Activated CD4-positive, alpha-beta T cell treated with anti-CD3 and anti-CD28 coated beads, Interleukin-2, amount 50 U/mL, for 24 hours (primary cell): ENCODE results near the gene ADH6.
"Not testable (repeated sequence)": the region's sequence is repeated elsewhere in the genome, so short reads cannot be mapped to it uniquely, and the experiment has no call there.

Source experiments
- DNase-seq, 2 donors: peaks; one replicate each; pipeline ENCODE4 v3.0.0-alpha.2; 2020; ENCODE audit warnings: low read depth in 1 of 2, low spot score in 1 of 2

Gene ADH6

DNA sequence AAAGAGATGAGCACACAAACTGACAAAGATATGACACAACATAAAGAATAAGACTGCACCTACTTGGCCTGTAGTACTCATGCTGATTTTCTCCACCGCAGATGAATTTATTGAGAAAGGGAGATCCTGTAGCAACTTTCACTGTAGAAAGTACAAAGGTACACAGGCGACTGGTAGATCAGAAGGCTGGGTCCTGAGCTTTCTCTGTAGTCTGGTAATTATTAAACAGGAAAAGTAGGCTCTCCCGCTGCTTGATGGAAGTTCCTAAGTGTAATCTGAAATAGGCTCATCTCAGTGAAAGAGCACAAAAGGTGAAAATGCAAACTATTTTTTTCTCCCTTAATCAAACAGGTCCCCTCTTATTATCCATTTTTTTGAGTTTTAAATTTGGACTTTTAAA is at the start of gene ADH6:
Gene ADH6 (minus strand): TSS at position 175 of the 400 bp plus-strand sequence. CDS start 94 bp downstream, at position 81.
- no peak for DNase-seq

DNA sequence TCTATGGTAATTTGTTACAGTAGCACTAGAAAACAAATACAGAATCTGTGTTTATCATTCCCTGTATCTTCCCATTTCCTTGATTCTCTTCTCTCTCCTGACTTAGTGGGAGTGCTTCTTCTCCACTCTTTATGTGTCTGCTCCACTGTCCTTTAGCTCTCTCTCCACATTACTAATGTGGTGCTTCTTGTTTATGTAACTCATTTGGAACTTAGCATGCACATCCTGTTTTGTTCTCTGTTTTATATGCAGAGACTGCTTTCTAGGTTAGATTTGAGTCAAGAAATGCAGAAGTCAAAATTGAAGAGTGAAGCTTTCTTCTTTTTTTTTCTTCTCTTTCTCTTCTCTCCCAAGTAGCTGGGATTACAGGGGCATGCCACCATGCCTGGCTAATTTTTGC is 45.9 kb upstream of the ADH6 start:
- no peak for DNase-seq

DNA sequence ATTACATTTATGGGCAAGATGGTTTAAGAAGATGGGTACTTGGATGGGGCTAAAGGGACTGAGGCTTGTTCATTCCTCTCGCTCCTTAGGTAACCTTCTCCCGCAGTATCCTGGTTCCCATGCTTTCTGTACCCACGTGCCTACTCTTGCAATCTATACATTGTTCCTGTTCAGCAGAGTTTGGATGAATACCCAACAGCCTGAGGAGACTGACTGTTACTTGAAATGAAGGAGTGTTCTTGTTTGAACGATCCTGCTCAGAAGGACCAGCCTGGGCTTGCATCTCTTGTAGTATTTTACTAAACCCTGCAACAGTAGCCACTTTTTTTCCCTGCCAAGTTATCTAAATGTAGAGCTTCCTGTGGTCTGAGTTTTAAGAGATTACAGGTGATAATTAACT is 33.7 kb upstream of the ADH6 start:
- no peak for DNase-seq

DNA sequence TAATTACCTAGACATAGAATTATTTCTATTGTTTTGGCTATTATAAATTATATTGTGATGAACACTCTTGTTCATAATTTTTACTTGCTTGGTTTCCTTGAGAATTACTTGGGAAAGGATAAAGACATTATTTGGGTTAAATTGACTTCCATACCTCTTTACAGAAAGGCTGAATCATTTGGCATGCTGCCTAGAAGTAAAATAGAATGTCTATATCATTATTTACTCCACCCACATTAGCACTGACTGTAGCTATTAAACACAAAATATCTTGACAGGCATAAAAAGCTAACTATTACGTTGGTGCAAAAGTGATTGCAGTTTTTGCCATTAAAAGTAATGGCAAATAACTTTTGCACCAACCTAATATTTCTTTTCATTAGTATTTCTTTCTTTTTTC is 29.7 kb upstream of the ADH6 start:
- no peak for DNase-seq

DNA sequence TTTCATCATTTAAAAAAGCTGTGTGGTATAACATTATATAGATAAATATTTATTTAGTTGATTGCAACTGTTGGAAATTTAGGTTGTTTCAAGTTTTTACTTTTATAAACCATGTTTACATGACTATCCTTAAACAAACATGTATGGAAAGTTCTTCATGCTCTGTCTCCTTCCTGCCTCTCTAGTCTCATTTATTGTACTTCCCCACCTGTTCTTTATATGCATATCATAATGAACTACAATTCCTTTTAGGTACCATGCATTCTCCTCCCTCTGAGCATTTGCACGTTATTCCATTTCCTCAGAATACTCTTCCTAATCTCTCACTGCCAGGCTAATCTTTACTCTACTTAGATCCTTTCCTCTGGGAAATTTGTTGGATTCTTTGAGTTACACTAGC is 16.9 kb upstream of the ADH6 start:
- no peak for DNase-seq

DNA sequence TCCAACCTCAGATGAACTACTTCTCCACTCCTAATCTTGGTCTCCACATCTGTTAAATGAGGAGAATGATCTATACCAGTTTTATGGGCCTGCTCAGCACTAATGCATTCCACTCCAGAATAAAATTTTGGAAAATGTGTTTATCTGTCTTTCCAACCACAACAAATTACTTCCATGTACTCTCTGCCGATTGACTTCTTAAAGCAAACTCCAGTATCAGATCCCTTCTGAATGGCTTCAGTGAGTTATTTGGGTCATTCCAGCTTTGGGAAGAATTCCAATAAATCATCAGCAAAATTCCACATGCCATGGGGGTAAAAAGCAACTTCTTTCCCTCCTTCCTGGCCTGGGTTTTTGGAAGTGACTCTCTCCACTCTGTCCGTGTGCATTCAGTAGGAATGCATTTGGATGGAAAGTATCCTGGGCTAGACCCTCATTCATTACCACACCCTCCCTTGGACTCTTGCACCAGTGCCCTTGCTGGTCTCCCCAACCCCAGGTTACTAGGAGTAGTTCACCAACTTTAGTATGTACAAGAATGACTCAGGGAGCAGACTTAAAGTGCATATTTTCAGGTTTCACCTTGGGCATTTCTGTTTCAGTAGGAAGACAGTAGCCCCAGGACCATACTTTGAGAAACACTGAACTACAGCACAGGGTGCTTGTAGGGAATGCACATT is 15.4 kb upstream of the ADH6 start:
- DNase-seq = no peak

DNA sequence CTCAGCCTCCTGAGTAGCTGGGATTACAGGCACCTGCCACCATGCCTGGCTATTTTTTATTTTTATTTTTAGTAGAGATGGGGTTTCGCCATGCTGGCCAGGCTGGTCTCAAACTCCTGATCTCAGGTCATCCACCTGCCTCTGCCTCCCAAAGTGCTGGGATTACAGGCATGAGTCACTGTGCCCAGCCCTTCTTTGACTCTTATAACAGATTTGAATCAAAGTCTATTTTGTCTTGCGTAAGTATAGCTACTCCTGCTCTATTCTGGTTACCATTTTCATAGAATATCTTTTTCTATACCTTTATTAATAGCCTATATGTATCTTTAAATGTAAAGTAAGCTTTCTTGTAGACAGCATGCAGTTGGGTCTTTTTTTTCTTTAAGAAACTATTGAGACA is 14.4 kb upstream of the ADH6 start:
- DNase-seq = not testable (repeated sequence)

DNA sequence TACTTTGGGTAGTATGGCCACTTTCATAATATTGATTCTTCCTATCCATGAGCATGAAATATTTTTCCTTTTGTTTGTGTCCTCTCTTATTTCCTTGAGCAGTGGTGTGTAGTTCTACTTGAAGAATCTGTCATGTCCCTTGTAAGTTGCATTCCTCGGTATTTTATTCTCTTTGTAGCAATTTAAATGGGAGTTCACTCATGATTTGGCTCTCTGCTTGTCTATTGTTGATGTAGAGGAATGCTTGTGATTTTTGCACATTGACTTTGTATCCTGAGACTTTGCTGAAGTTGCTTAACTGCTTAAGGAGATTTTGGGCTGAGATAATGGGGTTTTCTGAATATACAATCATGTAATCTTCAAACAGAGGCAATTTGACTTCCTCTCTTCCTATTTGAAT is 9.7 kb upstream of the ADH6 start:
- not testable (repeated sequence) for DNase-seq

DNA sequence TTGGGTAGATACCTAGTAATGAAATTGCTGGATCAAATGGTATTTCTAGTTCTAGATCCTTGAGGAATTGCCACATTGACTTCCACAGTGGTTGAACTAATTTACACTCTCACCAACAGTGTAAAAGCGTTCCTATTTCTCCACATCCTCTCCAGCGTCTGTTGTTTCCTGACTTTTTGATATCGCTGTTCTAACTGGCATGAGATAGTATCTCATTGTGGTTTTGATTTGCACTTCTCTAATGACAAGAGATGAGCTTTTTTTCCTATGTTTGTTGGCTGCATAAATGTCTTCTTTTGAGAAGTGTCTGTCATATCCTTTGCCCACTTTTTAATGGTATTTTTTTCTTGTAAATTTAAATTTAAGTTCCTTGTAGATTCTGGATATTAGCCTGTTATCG is 8.6 kb upstream of the ADH6 start:
- not testable (repeated sequence) for DNase-seq

DNA sequence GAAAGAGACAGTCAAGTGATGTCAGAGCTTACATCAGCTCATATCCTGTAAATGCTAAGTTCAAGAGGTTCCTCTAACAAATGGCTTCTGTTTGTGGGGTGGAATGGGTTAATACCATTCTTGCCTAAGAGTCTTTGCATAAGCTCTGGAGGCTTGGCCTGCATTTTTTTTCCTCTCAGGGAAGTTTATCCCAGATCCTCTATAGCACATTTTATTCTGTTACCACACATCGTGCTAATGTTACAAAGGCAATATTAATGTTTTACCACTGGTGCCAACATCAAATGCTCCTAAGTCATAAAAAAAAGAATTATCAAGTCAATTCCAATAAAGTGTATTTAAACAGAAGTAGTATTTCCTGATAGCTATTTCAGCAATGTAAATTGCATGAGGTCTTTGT is 2.9 kb upstream of the ADH6 start:
- DNase-seq = no peak

DNA sequence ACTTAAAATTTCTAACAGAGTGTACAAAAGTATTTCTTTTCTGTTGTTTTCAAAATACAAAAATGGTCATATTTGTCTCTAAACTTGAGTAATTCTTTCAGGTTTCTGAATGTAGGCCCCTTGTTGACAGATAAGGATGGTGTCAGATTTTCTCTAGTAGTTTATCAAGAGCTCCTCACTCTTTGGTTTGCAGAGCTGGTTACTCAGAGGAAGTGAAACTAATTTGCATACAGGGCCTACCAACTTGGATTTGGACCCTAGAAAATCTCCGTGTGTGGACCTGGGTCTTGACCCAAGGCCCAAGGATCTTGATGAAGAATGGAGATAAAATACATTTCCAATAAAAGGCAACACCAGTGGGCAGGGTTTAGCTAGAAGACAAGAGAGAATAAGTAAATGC is 433 bp upstream of the ADH6 start:
- DNase-seq = no peak

DNA sequence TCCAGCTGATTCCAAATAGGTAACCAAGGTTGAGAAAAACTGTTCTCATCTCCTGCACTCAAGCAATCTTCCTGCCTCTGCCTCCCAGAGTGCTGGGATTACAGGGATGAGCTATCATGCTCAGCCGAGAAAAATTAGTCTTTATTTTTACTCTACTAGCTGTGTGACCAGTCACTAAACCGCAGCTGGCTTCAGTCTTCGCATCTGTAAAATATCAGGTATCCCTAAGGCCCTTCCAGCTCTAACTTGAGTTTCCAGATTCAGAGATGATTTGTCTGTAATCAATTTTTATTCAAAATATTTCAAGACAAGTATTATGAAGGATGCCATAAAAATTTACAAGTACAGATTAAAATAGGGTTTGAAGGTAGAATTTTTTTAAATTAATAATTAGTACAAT is 3.5 kb downstream of the ADH6 start:
- DNase-seq = no peak

DNA sequence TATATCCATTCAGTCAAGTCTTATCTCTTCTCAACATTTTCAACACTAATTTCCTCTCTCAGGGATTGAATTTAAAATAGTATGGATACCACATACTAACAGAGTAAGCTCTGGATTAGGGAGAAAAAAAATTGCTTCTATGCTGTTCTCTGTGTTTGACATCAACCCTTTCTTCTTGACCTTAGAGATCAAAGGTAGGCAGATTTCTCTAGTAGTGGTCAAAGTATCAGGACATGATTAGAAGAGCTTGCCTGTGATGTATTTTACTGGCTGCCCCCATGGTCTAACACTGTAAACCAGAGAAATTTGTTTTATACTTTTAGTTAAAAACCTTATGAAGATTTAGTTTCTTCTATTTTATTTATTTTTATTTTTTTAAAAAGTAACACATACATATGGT is 8.3 kb downstream of the ADH6 start:
- DNase-seq = no peak

DNA sequence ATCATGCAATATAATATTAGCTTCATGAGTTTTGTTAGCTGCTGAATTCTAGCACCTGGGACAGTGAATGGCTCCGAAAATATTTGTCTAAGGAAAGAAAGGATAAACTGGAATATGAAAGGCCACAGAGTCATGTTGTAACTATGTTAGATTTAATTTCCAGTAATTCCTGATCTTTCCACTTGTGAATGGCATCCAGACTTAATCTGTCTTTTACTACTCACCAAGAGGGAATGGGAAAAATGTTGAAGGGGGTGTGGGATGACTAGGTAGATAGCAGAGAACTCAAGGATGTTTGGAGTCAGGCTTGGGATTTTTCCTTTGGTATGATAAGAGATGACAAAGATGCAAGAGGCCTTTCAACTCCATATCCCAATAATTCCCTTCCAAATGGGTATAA is 9.4 kb downstream of the ADH6 start:
- DNase-seq = no peak

DNA sequence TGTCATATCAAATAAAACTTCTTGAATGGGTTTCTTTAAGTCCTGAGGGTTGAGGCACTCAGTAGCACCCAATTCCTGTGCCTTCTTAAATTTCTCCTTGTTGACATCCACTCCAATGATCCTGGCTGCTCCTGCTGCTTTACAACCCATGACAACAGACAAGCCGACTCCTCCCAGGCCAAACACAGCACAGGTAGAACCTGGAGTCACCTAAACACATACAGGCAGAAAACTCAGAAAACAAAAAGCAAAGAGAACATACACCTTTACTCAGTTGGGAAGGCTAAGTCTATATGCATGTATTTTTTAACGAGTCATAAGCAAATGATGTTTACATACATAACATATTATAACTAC is 10.3 kb downstream of the ADH6 start:
- DNase-seq = no peak

DNA sequence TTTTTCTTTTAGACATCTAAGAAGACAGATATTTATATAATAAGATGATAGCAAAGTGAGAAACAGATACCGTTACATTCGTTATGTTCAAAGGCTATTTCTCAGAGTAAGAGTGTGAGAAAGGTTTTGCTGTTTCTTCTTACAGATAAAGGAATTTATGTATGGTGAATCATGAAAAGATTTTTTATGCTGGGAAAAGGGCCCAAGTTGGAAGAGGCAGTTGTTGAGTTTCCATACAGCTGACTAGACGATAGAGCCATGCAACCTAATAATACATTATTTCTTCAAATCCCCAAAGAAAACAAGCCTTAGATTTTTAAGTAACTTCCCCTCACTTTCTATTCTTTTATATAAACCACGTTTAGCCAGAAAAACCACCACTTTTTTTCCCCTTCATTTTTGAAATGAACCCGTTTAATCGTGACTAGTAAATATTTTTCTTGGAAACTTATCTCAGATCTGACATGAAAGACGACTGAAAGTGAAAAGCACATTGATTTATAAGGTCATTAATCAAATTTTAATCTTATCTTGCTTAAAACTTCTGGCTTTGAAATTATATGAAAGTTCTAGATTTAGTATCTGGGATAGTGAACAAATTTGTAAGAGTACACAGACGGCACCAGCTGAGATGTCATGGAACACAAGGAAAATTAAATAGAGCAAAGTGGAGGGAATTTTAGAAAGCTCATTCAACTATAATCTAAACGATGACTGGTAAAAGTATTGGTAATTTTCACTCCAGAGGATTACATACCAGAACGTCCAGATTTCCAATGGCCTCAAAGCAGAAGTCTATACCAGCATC is 10.9 kb downstream of the ADH6 start:
- no peak for DNase-seq

DNA sequence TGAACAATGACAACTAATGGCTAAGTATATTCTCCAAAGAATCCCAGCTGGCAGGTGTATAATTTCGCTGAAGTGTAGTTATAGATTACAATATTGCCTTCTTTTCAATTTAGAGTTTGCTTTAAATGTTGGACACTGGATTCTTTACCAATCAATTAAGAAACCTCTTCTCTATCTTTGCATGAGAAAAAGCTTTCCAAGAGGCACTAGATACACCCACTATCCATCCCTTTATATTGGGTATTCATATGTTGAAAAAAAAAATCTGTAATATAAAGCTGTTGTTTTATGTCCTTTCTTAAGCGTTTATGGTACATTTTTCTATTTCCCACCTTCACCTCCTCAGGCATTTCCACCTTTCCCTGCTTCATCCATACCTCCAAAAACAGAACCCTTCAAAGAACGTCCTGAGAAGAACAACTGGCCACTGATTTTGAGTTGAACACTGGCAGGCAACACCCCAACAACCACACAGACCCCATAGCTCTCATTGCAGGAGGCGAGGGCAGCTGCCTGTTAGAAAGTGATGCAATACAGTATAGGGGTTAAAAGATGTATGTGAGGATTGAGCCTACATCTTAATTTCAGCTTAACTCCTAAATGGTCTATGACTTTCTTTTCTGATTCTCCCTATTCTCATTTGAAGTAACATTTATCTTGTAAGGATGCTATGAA is 11.8 kb downstream of the ADH6 start:
- DNase-seq = no peak

DNA sequence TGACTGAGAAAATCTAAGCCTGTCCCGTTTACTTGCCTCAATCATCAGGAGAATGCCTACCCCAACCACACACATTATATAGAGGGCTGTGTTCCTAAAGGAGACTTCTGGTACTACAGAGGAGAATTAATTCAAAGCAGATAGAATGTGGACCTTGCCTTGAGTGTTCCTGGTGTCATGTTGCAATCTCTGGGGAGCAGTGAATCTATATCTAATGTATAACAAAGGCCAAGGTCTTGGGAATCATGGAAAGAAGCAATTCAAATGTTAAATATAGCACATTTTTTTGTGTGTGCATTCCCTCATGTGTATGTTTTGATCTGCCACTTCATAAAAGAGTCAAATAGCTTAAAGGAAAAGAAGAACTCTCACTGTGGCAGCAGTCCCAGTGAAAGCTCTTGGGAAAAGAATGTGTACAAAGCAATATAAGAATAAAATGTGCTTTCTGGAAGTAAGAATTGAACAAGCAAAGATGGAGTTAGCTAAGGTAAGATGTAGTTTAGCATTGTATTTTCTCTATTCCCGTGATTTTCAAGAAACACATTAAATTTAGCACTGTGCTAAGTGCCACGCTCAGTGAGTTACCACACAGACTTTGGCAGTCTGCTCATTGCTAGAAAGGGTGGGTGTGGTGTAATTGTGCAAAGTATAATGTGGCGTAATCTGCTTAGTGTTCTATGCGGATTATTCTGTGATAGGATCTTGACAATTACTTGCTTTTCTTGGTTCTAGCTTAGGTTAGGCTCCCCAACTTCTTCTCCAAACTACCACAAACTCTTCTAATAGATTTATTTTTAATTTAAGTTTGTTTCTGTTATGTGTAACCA is 13.7 kb downstream of the ADH6 start:
- no peak for DNase-seq

DNA sequence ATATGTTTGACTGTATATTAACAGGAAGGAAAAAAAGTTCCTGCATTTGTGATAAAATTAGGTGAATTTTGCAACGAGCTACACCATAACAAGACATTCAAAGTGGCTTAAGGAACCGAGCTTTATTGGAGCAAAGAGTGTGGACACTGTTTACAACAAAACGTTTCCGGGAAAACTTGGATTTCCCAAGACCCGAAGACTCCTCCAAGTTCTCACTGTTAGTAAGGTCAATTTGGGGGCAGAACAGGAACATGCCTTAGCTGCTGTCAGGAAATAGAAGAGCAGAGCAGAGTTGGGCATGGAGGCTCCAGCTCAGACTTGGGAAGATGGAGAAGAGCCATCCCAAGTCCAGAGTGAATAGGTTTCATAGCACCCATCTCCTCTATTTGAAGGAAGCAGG is 16.5 kb downstream of the ADH6 start:
- DNase-seq = no peak

DNA sequence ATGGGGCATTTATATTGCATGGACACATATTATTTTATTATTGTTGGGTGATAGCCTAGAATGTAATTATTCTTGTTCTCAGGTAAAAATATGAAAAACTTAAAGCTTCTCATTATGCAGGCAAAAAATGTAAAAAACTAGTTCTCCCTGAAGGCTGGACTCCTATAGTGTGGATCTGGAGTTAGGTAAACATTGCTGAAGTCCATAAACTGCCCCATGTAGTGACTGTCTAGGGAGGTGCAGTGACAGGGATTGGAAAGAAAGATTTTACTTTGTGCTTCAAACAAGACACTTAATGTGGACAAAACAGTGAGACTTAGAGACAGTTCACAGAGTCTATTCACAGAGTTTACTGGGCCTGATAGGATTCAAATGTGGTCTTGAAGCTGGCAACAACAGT is 17.0 kb downstream of the ADH6 start:
- DNase-seq = no peak

DNA sequence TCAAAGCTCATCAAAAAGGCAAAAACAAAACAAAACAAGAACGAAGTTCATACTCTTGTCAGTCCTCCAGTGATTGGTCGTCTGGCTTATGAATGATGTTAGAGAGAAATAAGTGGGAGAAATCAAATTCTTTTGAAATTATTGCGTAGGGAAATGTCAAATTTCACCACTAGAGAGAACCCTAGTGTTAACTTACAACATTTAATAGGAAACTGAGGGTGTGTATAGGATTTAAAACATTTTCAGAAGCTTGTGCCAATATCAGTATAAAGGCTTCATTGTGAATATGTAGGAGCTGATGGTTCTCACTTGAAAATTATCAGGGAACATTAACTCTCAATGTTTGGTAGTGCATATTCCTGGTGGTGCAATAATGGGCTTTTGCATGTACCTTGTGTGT is 17.4 kb downstream of the ADH6 start:
- no peak for DNase-seq

DNA sequence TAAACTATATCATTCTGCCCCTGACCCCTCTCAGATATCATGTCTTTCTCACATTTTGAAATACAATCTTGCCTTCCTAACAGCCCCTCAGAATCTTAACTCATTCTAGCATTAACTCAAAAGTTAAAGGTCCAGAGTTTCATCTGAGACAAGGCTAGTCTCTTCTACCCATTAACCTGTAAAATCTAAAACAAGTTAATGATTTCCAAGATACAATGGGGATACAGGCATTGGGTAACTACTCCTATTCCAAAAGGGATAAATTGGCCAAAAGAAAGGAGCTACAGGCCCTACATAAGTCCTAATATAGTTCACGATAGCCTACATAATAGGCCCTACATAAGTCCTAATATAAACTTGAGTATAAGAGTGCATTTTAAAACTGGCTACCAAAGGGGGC is 18.9 kb downstream of the ADH6 start:
- DNase-seq = no peak
